ENCODE measurements around the gene NATD1. TPM values are rescaled to one million over a fixed set of nuclear protein-coding genes. Genes with fewer than 3 reads are reported as not detected.

Gene NATD1
- total and polyA plus RNA-seq, 10 of the 15 experiments (the other 5 are each of a cell fraction or from before 2014, with no cell fraction given) = 0.02 to 0.33 (median 0.15) TPM

DNA sequence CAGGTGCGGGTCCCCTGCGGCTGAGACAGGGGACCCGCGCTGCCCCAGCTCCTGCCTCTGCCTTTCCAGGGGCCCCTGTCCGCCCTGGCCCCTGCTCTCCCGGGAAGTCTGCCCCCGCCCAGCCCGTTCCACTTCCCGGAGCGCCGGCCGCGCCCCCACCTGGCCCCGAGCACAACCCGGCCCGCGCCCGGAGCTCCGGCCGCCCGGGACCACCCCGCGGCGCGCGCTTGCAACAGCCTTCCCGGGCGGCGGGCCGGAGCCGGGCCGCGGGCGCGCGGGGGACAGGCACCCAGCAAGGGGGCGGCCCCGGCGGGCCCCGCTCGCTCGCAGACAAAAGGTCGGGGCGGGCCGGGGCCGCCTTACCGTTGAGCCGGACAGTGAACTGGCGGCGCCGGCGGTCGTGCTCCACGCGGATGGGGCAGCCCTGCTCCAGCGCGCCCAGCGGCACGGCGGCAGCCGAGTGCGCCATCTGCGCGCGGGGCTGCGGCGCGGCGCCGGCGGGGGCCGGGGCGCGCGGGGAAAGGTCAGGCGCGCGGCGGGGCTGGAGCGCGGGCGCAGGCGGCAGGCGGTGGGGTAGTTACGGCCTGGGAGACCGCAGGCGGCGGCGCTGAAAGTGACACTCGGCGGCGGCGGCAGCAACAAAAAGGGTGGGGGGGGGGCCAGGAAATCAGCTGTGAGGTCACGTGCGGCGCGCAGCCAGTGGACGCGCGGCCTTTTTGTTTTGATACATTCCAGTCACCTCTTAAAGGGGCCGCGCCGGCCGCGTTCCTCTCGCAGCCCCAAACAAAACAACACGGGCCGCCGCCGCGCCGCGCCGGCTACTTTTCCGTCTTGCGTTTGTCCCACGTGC lies at the start of gene NATD1 (continued):
- TF ChIP-seq ZBTB11 (CRISPR knock-in tag; IDR thresholded peaks at IDR 0.05) (no peak), ZNF622 (IDR thresholded peaks at IDR 0.05) (no peak), SUZ12 (IDR thresholded peaks at IDR 0.05; ENCODE audit: unreplicated experiment) (no peak), BACH1 (IDR thresholded peaks at IDR 0.05; ENCODE audit: borderline replicate concordance) (no peak), ELK1 (IDR thresholded peaks at IDR 0.05; ENCODE audit: low read depth, low read length) (no peak), MTA3 (IDR thresholded peaks at IDR 0.05; ENCODE audit: borderline replicate concordance, low read length) (no peak), PML (IDR thresholded peaks at IDR 0.05; ENCODE audit: low read length) (no peak), CHD2 (IDR thresholded peaks at IDR 0.05; ENCODE audit: borderline replicate concordance, low read depth, low read length) (no peak), SP1 (IDR thresholded peaks at IDR 0.05; ENCODE audit: low read depth, low read length) (no peak), CREB1 (IDR thresholded peaks at IDR 0.05; ENCODE audit: low read depth) (no peak), ZNF384 (IDR thresholded peaks at IDR 0.05; ENCODE audit: borderline replicate concordance, low read depth, low read length) (no peak), BMI1 (IDR thresholded peaks at IDR 0.05; ENCODE audit: borderline replicate concordance) (no peak), RELA (IDR thresholded peaks at IDR 0.05; ENCODE audit: borderline replicate concordance, partially characterized antibody) (no peak), SMAD5 (IDR thresholded peaks at IDR 0.05; ENCODE audit: low read depth) (no peak), PBX3 (IDR thresholded peaks at IDR 0.05; ENCODE audit: insufficient replicate concordance, low read depth, low read length) (peak; percentile 25)
- TF ChIP-seq, protein P1, sequence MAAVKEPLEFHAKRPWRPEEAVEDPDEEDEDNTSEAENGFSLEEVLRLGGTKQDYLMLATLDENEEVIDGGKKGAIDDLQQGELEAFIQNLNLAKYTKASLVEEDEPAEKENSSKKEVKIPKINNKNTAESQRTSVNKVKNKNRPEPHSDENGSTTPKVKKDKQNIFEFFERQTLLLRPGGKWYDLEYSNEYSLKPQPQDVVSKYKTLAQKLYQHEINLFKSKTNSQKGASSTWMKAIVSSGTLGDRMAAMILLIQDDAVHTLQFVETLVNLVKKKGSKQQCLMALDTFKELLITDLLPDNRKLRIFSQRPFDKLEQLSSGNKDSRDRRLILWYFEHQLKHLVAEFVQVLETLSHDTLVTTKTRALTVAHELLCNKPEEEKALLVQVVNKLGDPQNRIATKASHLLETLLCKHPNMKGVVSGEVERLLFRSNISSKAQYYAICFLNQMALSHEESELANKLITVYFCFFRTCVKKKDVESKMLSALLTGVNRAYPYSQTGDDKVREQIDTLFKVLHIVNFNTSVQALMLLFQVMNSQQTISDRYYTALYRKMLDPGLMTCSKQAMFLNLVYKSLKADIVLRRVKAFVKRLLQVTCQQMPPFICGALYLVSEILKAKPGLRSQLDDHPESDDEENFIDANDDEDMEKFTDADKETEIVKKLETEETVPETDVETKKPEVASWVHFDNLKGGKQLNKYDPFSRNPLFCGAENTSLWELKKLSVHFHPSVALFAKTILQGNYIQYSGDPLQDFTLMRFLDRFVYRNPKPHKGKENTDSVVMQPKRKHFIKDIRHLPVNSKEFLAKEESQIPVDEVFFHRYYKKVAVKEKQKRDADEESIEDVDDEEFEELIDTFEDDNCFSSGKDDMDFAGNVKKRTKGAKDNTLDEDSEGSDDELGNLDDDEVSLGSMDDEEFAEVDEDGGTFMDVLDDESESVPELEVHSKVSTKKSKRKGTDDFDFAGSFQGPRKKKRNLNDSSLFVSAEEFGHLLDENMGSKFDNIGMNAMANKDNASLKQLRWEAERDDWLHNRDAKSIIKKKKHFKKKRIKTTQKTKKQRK (IDR thresholded peaks at IDR 0.05; ENCODE audit: low read depth, low read length) = no peak
- TF ChIP-seq, protein P2, sequence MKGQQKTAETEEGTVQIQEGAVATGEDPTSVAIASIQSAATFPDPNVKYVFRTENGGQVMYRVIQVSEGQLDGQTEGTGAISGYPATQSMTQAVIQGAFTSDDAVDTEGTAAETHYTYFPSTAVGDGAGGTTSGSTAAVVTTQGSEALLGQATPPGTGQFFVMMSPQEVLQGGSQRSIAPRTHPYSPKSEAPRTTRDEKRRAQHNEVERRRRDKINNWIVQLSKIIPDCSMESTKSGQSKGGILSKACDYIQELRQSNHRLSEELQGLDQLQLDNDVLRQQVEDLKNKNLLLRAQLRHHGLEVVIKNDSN (IDR thresholded peaks at IDR 0.05; ENCODE audit: borderline replicate concordance, extremely low read length, insufficient read depth, low read depth, low read length) = peak; percentile 85
